ENCODE data around the gene ALDOB.

ALDOB gene

GRCh38 chr9:101467690-101468089 lies 32.1 kb upstream of the ALDOB start:
- H3K27me3 Mint-ChIP-seq (ENCODE audit: low read depth), result peaks cover 23% of the 10 kb centered on the region

DNA sequence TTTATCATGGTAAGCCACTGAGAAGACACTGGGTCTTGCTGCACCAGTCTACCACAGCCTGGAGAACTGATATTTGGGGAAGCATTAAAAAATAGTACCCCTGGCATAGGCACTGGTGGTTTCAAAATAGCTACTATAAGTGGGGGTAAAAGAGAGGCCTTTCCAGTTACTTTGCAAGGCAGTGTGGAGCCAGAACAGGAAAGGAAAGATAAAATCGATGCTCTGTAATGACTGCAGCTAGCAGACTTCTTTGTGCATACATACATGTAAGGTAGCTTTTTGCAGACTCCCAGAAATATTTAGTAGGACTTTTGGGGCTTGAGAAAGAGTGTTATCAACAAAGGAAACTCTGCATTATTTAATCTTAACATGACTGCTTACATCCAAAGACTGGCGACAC lies 31.3 kb upstream of the ALDOB start:
- Mint-ChIP-seq H3K4me1 (ENCODE audit: low read depth) (no peaks in the 10 kb centered on the region), H3K27me3 (ENCODE audit: low read depth) (peaks cover 26% of the 10 kb centered on the region)

More at GRCh38 chr9:101467690-101468089, 32.1 kb upstream of the ALDOB start:
- H3K4me3 Mint-ChIP-seq, result no peak overlapping the region
- no peak overlapping the region for H3K27ac Mint-ChIP-seq
- H3K4me1 Mint-ChIP-seq (ENCODE audit: low read depth), result no peaks in the 10 kb centered on the region
- no peaks in the 10 kb centered on the region for H3K36me3 Mint-ChIP-seq (ENCODE audit: low read depth)
- no peaks in the 10 kb centered on the region for H3K9me3 Mint-ChIP-seq

DNA sequence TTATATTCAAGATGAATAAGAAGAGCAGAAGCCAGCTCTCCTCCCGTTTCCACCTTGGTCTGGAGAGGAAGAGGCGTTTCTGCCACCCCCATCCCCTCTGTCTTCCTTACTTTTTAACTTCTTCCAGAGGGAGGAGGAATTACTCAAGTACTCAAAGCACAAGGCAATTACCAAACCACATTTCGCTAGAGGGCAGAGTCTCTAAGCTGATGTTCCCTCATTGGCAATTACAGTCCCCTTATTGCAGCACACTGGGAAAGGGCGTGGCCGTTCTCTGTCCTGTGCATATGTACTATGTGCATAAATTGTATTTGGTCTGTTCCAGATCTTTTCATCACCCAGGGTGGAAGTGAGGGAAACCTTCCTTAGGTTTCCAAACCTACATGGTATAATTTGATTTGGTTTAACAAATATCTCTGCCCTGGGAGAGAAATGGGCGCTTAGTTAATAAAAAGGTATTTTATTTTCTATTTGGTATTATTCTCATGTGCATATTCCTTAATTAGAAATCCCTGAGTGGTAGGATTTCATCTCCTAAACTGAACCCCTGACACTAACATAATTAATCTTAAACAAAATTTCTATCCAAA lies 29.8 kb upstream of the ALDOB start:
- H3K4me1 Mint-ChIP-seq (ENCODE audit: low read depth), result no peaks in the 10 kb centered on the region

More for the DNA sequence above, 31.3 kb upstream of the ALDOB start:
- H3K9me3 Mint-ChIP-seq, result no peaks in the 10 kb centered on the region
- H3K36me3 Mint-ChIP-seq (ENCODE audit: low read depth), result no peaks in the 10 kb centered on the region
- H3K27ac Mint-ChIP-seq, result no peak overlapping the region
- no peak overlapping the region for H3K4me3 Mint-ChIP-seq

DNA sequence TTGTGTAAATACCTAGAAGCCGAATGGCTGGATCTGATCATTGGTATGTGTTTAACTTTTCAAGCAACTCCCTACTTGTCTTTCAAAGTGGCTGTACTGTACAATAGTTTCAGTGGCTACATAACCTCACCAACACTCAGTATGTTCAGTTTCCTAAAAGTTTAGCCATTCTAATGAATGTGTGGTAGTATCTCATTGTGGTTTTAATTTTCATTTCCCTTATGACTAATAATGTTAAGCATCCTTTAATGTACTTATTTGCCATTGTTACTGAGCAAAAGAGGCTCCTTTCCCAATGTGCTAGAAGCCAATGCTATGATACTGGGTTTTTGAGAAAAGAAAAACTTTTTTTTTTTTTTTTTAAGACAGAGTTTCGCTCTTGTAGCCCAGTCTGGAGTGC lies 27.8 kb upstream of the ALDOB start:
- no peaks in the 10 kb centered on the region for H3K36me3 Mint-ChIP-seq (ENCODE audit: low read depth)
- H3K4me1 Mint-ChIP-seq (ENCODE audit: low read depth), result no peaks in the 10 kb centered on the region
- H3K4me3 Mint-ChIP-seq, result no peak overlapping the region
- no peaks in the 10 kb centered on the region for H3K9me3 Mint-ChIP-seq
- no peak overlapping the region for H3K27ac Mint-ChIP-seq
- peaks cover 18% of the 10 kb centered on the region for H3K27me3 Mint-ChIP-seq (ENCODE audit: low read depth)

More for the DNA sequence above, 29.8 kb upstream of the ALDOB start:
- Mint-ChIP-seq H3K9me3 (no peaks in the 10 kb centered on the region), H3K27ac (no peak overlapping the region), H3K27me3 (ENCODE audit: low read depth) (peaks cover 26% of the 10 kb centered on the region), H3K36me3 (ENCODE audit: low read depth) (no peaks in the 10 kb centered on the region), H3K4me3 (no peak overlapping the region)

- peaks cover 18% of the 10 kb centered on the region for H3K27me3 Mint-ChIP-seq (ENCODE audit: low read depth)
Measured at GRCh38 chr9:101462558-101462957, 27.0 kb upstream of the ALDOB start.

GRCh38 chr9:101460965-101461364 lies 25.4 kb upstream of the ALDOB start:
- H3K4me1 Mint-ChIP-seq (ENCODE audit: low read depth), result no peaks in the 10 kb centered on the region
- no peaks in the 10 kb centered on the region for H3K9me3 Mint-ChIP-seq
- peaks cover 12% of the 10 kb centered on the region for H3K27me3 Mint-ChIP-seq (ENCODE audit: low read depth)
- H3K27ac Mint-ChIP-seq, result no peak overlapping the region
- no peaks in the 10 kb centered on the region for H3K36me3 Mint-ChIP-seq (ENCODE audit: low read depth)
- H3K4me3 Mint-ChIP-seq, result no peak overlapping the region

More at GRCh38 chr9:101462558-101462957, 27.0 kb upstream of the ALDOB start:
- Mint-ChIP-seq H3K4me1 (ENCODE audit: low read depth) (no peaks in the 10 kb centered on the region), H3K36me3 (ENCODE audit: low read depth) (no peaks in the 10 kb centered on the region), H3K9me3 (no peaks in the 10 kb centered on the region), H3K4me3 (no peak overlapping the region), H3K27ac (no peak overlapping the region)

DNA sequence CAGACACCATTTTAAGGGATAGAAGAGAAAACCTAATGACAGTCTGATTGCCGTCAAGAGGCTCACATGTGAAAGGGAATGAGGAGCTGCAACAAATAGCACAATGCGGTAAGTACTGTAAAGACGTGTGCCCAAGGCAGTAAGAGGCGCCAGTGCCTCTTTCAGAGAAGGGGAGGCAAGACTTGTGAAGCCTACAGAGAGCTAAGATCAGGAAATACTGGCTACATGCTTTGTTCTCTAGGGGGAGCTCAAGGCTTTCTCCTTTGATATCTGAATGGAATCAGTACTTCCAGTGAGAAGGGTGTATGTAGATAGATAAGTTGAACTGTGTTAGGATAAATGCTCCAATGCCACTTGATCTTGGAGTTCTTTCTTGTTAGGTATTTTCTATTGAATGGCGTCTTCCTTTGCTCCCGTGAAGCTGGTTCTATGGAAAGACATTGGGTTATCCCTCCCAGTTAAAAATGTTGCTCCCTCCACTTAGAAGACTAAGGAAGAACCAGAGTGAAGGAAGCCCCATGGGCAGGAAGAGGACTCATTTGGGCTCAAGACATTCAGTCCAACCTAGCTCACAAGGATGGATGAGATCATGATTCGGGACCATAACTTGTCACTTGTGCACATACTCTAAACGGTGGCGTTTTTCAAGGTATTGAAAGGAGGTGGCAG lies 23.5 kb upstream of the ALDOB start:
- no peaks in the 10 kb centered on the region for H3K36me3 Mint-ChIP-seq (ENCODE audit: low read depth)
- H3K27ac Mint-ChIP-seq, result no peak overlapping the region
- H3K4me1 Mint-ChIP-seq (ENCODE audit: low read depth), result no peaks in the 10 kb centered on the region
- peaks cover 12% of the 10 kb centered on the region for H3K27me3 Mint-ChIP-seq (ENCODE audit: low read depth)
- no peaks in the 10 kb centered on the region for H3K9me3 Mint-ChIP-seq
- H3K4me3 Mint-ChIP-seq, result no peak overlapping the region

DNA sequence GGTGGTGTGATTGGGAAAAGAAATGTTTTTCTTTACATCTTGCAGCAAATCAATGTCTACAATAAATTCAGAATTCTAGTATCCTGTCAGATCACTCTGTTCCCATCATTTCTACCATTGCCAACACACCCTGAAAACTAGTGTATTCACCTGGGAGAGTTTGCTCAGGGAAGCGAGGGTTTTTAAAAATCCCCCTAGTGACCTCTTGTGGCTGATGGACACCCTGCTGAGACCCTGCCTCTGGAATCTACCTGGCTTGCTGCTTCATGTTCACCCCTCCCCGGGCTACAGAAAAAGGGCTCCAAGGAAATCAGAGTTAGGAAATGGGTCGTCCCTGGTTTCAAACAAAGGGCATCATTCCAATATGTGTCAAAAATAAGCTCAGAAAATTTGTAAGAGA lies 21.4 kb upstream of the ALDOB start:
- H3K4me3 Mint-ChIP-seq, result no peak overlapping the region
- H3K9me3 Mint-ChIP-seq, result peaks cover 6% of the 10 kb centered on the region
- H3K4me1 Mint-ChIP-seq (ENCODE audit: low read depth), result no peaks in the 10 kb centered on the region
- H3K36me3 Mint-ChIP-seq (ENCODE audit: low read depth), result no peaks in the 10 kb centered on the region
- peaks cover 4% of the 10 kb centered on the region for H3K27me3 Mint-ChIP-seq (ENCODE audit: low read depth)
- H3K27ac Mint-ChIP-seq, result no peak overlapping the region

DNA sequence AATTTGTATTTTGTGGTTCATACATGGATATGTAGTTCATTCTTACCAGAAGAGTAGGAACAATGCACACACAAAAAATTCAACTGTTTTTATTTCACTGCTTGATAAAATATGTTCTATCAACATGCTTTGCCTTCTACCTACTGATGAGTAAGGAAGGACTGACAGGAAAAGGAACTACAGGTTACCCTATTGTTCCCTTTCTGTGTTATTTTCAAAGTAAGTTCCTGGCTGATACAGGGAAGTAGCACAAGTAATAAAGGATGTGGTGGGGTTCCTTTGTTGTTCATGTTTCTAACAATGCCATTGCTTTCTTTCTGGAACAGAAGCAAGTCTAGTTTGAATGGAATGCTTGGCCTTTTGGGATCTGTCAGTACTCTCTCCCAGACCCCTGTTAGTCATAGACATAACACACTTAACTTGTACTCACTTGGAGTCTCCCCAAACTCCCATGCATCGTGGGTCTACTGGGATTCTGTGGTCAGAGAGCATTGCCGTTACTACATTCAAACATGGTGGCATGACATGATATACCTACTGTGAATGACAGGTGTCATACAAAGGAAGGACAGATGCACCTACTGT lies 20.2 kb upstream of the ALDOB start:
- Mint-ChIP-seq H3K9me3 (peaks cover 7% of the 10 kb centered on the region), H3K4me3 (no peak overlapping the region)

GRCh38 chr9:101453776-101454570 lies 18.4 kb upstream of the ALDOB start:
- Mint-ChIP-seq H3K4me3 (no peak overlapping the region), H3K27ac (no peak overlapping the region), H3K4me1 (ENCODE audit: low read depth) (peaks cover 4% of the 10 kb centered on the region), H3K27me3 (ENCODE audit: low read depth) (peaks cover 25% of the 10 kb centered on the region), H3K36me3 (ENCODE audit: low read depth) (no peaks in the 10 kb centered on the region), H3K9me3 (peaks cover 7% of the 10 kb centered on the region)

More for the DNA sequence above, 20.2 kb upstream of the ALDOB start:
- H3K27me3 Mint-ChIP-seq (ENCODE audit: low read depth), result peaks cover 16% of the 10 kb centered on the region
- H3K36me3 Mint-ChIP-seq (ENCODE audit: low read depth), result no peaks in the 10 kb centered on the region
- H3K4me1 Mint-ChIP-seq (ENCODE audit: low read depth), result no peaks in the 10 kb centered on the region
- no peak overlapping the region for H3K27ac Mint-ChIP-seq

DNA sequence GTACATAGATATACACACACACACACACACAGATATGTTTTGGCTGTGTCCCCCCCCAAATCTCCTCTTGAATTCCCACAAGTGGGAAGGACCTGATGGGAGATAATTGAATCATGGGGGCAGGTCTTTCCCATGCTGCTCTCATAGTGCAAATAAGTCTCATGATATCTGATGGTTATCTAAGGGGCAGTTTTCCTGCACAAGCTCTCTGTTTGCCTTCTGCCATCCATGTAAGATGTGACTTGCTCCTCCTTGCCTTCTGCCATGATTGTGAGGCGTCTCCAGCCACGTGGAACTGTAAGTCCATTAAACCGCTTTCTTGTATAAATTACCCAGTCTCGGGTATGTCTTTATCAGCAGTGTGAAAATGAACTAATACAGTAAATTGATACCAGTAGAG lies 15.9 kb upstream of the ALDOB start:
- Mint-ChIP-seq H3K4me3 (no peak overlapping the region), H3K27me3 (ENCODE audit: low read depth) (peaks cover 39% of the 10 kb centered on the region), H3K27ac (no peak overlapping the region), H3K4me1 (ENCODE audit: low read depth) (peaks cover 8% of the 10 kb centered on the region), H3K36me3 (ENCODE audit: low read depth) (peaks cover 3% of the 10 kb centered on the region), H3K9me3 (peaks cover 7% of the 10 kb centered on the region)

- no peak overlapping the region for H3K27ac Mint-ChIP-seq
- H3K4me1 Mint-ChIP-seq (ENCODE audit: low read depth), result peaks cover 8% of the 10 kb centered on the region
- H3K4me3 Mint-ChIP-seq, result no peak overlapping the region
- peaks cover 3% of the 10 kb centered on the region for H3K36me3 Mint-ChIP-seq (ENCODE audit: low read depth)
- H3K27me3 Mint-ChIP-seq (ENCODE audit: low read depth), result peaks cover 44% of the 10 kb centered on the region
- H3K9me3 Mint-ChIP-seq, result peaks cover 7% of the 10 kb centered on the region
Measured at GRCh38 chr9:101450931-101451330, 15.4 kb upstream of the ALDOB start.

- Mint-ChIP-seq H3K27ac (no peak overlapping the region), H3K27me3 (ENCODE audit: low read depth) (peaks cover 51% of the 10 kb centered on the region), H3K9me3 (peaks cover 7% of the 10 kb centered on the region), H3K4me3 (peak overlapping the region; percentile 78), H3K4me1 (ENCODE audit: low read depth) (peaks cover 8% of the 10 kb centered on the region), H3K36me3 (ENCODE audit: low read depth) (peaks cover 3% of the 10 kb centered on the region)
Measured at GRCh38 chr9:101449071-101449721, 13.6 kb upstream of the ALDOB start.

- H3K27me3 Mint-ChIP-seq (ENCODE audit: low read depth), result peaks cover 51% of the 10 kb centered on the region
- peaks cover 8% of the 10 kb centered on the region for H3K4me1 Mint-ChIP-seq (ENCODE audit: low read depth)
- H3K27ac Mint-ChIP-seq, result no peak overlapping the region
- H3K9me3 Mint-ChIP-seq, result peaks cover 7% of the 10 kb centered on the region
- H3K4me3 Mint-ChIP-seq, result peak overlapping the region; percentile 78
- H3K36me3 Mint-ChIP-seq (ENCODE audit: low read depth), result peaks cover 3% of the 10 kb centered on the region
Measured at GRCh38 chr9:101448680-101449070, 13.1 kb upstream of the ALDOB start.
